Measurements from ENCODE around the gene CPEB4. TPM values are rescaled to one million over a fixed set of nuclear protein-coding genes. Genes with fewer than 3 reads are reported as not detected.

The CPEB4 gene
- total RNA-seq, 1 donor from 2014 or later, result 19.5 TPM

DNA sequence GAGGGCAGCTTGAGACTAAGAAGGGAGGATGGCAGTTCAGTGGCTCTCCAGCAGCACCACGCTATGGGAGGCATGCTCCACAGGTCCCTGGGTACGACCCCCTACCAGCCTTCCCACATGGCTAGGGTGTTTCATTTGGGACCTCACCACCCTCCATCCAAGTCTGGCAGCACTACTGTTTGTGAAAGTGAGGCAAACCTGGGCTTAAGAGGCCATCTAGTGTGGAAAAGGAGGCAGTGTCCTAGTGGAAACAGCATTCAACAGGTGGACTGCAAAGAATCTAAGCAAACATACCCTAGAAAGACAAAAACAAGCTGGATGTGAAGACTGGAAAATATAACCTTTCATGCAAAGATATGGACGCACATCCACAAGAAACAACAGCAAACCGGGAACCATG is 96.1 kb downstream of the CPEB4 start:
- Mint-ChIP-seq H3K27me3 (ENCODE audit: unreplicated experiment) (peaks cover 1% of the 10 kb centered on the region), H3K36me3 (ENCODE audit: low read depth, unreplicated experiment) (no peaks in the 10 kb centered on the region), H3K27ac (ENCODE audit: unreplicated experiment) (no peak overlapping the region), H3K9me3 (ENCODE audit: unreplicated experiment) (no peaks in the 10 kb centered on the region), H3K4me3 (ENCODE audit: unreplicated experiment) (no peak overlapping the region), H3K4me1 (ENCODE audit: unreplicated experiment) (no peaks in the 10 kb centered on the region)
- DNase-seq (ENCODE audit: low spot score), result no peak
- TF ChIP-seq, protein P1, sequence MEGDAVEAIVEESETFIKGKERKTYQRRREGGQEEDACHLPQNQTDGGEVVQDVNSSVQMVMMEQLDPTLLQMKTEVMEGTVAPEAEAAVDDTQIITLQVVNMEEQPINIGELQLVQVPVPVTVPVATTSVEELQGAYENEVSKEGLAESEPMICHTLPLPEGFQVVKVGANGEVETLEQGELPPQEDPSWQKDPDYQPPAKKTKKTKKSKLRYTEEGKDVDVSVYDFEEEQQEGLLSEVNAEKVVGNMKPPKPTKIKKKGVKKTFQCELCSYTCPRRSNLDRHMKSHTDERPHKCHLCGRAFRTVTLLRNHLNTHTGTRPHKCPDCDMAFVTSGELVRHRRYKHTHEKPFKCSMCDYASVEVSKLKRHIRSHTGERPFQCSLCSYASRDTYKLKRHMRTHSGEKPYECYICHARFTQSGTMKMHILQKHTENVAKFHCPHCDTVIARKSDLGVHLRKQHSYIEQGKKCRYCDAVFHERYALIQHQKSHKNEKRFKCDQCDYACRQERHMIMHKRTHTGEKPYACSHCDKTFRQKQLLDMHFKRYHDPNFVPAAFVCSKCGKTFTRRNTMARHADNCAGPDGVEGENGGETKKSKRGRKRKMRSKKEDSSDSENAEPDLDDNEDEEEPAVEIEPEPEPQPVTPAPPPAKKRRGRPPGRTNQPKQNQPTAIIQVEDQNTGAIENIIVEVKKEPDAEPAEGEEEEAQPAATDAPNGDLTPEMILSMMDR (IDR thresholded peaks at IDR 0.05; ENCODE audit: unreplicated experiment), result peak; percentile 21

DNA sequence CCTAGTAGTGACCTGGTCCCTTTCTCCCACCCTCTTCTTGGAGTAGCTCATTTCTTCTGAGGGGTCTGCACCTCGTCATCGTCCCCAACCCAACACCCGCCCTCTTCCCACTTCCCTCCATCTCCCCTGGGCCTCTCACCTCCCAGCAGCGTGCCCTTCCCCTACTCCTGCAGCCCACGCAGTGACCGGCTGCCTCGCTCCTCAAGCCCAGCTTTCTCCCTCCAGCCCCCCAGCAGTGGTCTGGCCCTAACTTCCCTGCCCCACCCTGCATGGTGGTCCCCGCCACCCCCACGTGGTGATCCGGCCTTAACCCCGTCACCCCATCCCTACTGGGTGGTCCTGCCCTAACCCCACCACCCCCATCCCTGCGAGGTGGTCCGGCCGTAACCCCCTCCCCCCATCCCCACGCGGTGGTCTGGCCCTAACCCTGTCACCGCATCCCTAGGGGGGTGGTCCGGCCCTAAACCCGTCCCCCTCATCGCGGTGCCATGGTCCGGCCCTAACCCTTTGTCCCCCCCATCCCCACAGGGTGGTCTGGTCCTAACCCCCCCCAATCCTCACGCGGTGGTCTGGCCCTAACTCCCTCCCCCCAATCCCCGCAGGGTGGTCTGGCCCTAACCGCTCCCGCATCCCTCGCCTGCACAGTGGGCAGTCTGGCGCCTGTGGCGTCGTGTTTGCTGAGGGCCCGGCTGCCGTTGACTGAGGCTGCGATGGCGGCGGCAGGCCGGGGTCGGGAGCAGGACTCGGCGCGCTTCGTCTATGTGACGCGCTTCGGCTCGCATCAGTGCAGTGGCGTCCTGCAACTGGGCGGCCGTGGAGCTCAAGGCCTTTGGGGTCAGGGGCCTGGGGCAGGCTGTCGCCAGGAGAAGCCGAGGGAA is 100.6 kb downstream of the CPEB4 start, which contains the start of gene C5orf47:
TSS of gene C5orf47 (plus strand) at position 617 of the 878 bp plus-strand sequence. CDS start at position 711, 94 bp downstream.
- TF ChIP-seq, protein P1 (IDR thresholded peaks at IDR 0.05; ENCODE audit: unreplicated experiment), result no peak
- Mint-ChIP-seq H3K4me1 (ENCODE audit: unreplicated experiment) (no peaks in the 10 kb centered on the region), H3K4me3 (ENCODE audit: unreplicated experiment) (no peak within 1 kb of the TSS), H3K9me3 (ENCODE audit: unreplicated experiment) (no peaks in the 10 kb centered on the region), H3K36me3 (ENCODE audit: low read depth, unreplicated experiment) (no peaks in the 10 kb centered on the region), H3K27me3 (ENCODE audit: unreplicated experiment) (no peaks in the 10 kb centered on the region), H3K27ac (ENCODE audit: unreplicated experiment) (no peak within 1 kb of the TSS)
- DNase-seq (ENCODE audit: low spot score), result no peak

DNA sequence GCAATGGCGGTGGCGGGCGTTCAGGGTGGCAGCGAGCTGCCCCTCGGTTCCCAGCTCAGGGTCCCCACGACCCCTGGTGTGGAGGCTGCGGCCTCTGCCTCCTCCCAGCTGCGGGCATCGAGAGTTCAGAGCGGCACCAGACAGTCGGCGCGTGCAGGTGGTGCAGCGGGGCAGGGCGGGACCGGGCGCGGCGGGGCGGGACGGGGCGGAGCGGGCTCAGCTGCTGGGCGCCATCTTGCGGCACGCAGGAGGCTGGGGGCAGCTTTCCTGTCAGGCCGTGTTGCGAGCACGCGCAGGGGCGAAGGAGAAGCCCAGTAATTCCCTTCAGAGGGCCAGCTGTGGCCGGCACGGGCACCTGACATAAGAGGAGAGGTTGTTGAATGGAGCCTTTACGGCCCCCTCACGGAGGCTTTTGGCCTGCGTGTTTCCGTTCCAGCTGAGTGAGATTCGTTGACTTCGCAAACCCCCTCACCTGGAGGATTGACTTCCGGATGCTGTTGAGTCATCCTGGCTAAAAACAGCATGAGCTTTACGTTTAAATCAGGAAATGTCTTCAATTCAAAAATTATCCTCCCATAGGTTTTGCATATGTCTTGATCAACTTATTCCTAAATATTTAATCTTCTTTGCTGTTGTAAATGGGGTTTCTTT is 101.4 kb downstream of the CPEB4 start:
- no peaks in the 10 kb centered on the region for H3K4me1 Mint-ChIP-seq (ENCODE audit: unreplicated experiment)
- no peak overlapping the region for H3K4me3 Mint-ChIP-seq (ENCODE audit: unreplicated experiment)
- H3K27ac Mint-ChIP-seq (ENCODE audit: unreplicated experiment), result no peak overlapping the region
- H3K36me3 Mint-ChIP-seq (ENCODE audit: low read depth, unreplicated experiment), result no peaks in the 10 kb centered on the region
- H3K9me3 Mint-ChIP-seq (ENCODE audit: unreplicated experiment), result no peaks in the 10 kb centered on the region
- DNase-seq (ENCODE audit: low spot score), result no peak
- no peaks in the 10 kb centered on the region for H3K27me3 Mint-ChIP-seq (ENCODE audit: unreplicated experiment)
- TF ChIP-seq, protein P1 (IDR thresholded peaks at IDR 0.05; ENCODE audit: unreplicated experiment), result no peak

DNA sequence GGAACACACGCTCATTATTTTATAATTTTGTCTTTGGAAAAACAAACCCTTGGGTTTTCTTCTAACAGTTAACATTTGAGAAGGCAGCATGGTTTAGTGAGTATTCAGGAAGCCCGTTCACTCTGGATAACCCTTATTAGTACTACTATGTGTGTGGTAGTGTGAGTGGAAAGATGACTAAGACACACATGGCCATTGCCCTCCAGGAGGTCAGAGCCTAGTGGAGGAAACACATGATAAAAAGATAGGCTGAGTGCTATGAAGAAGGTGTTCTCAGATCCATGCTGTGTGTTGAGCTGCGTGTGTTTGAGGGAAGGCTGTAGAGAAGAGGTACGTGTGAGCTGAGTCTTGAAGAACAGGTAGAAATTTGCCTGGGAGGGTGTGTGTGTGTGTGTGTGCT is 109.2 kb downstream of the CPEB4 start:
- Mint-ChIP-seq H3K9me3 (ENCODE audit: unreplicated experiment) (no peaks in the 10 kb centered on the region), H3K36me3 (ENCODE audit: low read depth, unreplicated experiment) (no peaks in the 10 kb centered on the region), H3K27me3 (ENCODE audit: unreplicated experiment) (no peaks in the 10 kb centered on the region), H3K4me3 (ENCODE audit: unreplicated experiment) (no peak overlapping the region), H3K27ac (ENCODE audit: unreplicated experiment) (no peak overlapping the region), H3K4me1 (ENCODE audit: unreplicated experiment) (no peaks in the 10 kb centered on the region)
- DNase-seq (ENCODE audit: low spot score), result no peak
- TF ChIP-seq, protein P1 (IDR thresholded peaks at IDR 0.05; ENCODE audit: unreplicated experiment), result no peak

DNA sequence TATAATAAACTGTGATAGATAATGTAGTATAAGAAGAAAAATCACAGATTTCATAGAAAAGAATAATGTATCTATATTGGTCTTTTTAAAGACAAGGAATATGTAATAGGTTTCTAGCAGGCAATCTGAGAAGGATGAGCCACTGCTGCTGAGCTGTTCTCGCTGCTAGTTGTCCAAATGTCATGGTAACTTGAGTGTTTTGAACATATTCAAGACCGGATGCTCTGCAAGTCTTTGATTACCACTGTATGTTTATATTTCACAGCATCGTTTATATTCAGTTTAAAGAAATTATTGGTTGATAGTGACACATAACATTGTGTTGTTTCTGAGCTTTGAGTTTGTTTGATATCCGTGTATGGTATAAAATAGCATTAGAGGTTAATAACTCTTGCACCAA is 110.4 kb downstream of the CPEB4 start:
- no peak overlapping the region for H3K27ac Mint-ChIP-seq (ENCODE audit: unreplicated experiment)
- H3K4me1 Mint-ChIP-seq (ENCODE audit: unreplicated experiment), result no peaks in the 10 kb centered on the region
- H3K27me3 Mint-ChIP-seq (ENCODE audit: unreplicated experiment), result no peaks in the 10 kb centered on the region

More for the DNA sequence above, 110.4 kb downstream of the CPEB4 start:
- Mint-ChIP-seq H3K9me3 (ENCODE audit: unreplicated experiment) (no peaks in the 10 kb centered on the region), H3K4me3 (ENCODE audit: unreplicated experiment) (no peak overlapping the region), H3K36me3 (ENCODE audit: low read depth, unreplicated experiment) (no peaks in the 10 kb centered on the region)
- TF ChIP-seq, protein P1 (IDR thresholded peaks at IDR 0.05; ENCODE audit: unreplicated experiment), result no peak
- DNase-seq (ENCODE audit: low spot score), result no peak

All from endothelial cell (in vitro differentiated cells).